ENCODE measurements around the gene LIN37.
"Not testable (repeated sequence)": the region's sequence is repeated elsewhere in the genome, so short reads cannot be mapped to it uniquely, and the experiment has no call there.

Gene LIN37

GRCh38 chr19:35753634-35754369 is 5.4 kb downstream of the LIN37 start:
- DNase-seq (ENCODE audit: low spot score): no peak

GRCh38 chr19:35754370-35755130 is 6.2 kb downstream of the LIN37 start:
- no peak for DNase-seq (ENCODE audit: low spot score)

- DNase-seq (ENCODE audit: low spot score): no peak
Observed at GRCh38 chr19:35755131-35755549, 6.8 kb downstream of the LIN37 start.

- DNase-seq (ENCODE audit: low spot score): peak; percentile 20
Observed at GRCh38 chr19:35755550-35756376, 7.4 kb downstream of the LIN37 start.

GRCh38 chr19:35756377-35757230 is 8.2 kb downstream of the LIN37 start, which contains the start of gene HSPB6:
TSS of gene HSPB6 (minus strand) at chr19:35757029. CDS start at chr19:35757008, 21 bp downstream.
- DNase-seq (ENCODE audit: low spot score): no peak

- no peak for DNase-seq (ENCODE audit: low spot score)
Observed at GRCh38 chr19:35757231-35757748, 8.9 kb downstream of the LIN37 start.

GRCh38 chr19:35757749-35758608 is 9.6 kb downstream of the LIN37 start, which contains the start of gene PROSER3:
TSS of gene PROSER3 (plus strand) at chr19:35758176. CDS start at chr19:35758216, 40 bp downstream.
- peak; percentile 100 for DNase-seq (ENCODE audit: low spot score)

- DNase-seq (ENCODE audit: low spot score): no peak
Observed at GRCh38 chr19:35759697-35760096, 11.3 kb downstream of the LIN37 start.

GRCh38 chr19:35760711-35761349 is 12.5 kb downstream of the LIN37 start:
- no peak for DNase-seq (ENCODE audit: low spot score)

GRCh38 chr19:35764432-35765315 is 16.3 kb downstream of the LIN37 start:
- no peak for DNase-seq (ENCODE audit: low spot score)

GRCh38 chr19:35766571-35767104 is 18.3 kb downstream of the LIN37 start:
- no peak for DNase-seq (ENCODE audit: low spot score)

GRCh38 chr19:35767288-35768081 is 19.1 kb downstream of the LIN37 start:
- no peak for DNase-seq (ENCODE audit: low spot score)

GRCh38 chr19:35768082-35768421 is 19.7 kb downstream of the LIN37 start:
- no peak for DNase-seq (ENCODE audit: low spot score)

- not testable (repeated sequence) for DNase-seq (ENCODE audit: low spot score)
Observed at GRCh38 chr19:35772362-35772761, 24.0 kb downstream of the LIN37 start.

- no peak for DNase-seq (ENCODE audit: low spot score)
Observed at GRCh38 chr19:35773020-35773806, 24.8 kb downstream of the LIN37 start.

- no peak for DNase-seq (ENCODE audit: low spot score)
Observed at GRCh38 chr19:35774274-35775045, 26.1 kb downstream of the LIN37 start.

All from activated CD4-positive, alpha-beta T cell treated with anti-CD3 and anti-CD28 coated beads, Interleukin-2, Interleukin-4, amounts not matched to agents 100 ng/mL and 50 ng/mL, durations not matched to agents 16 hours and 8 hours (primary cell).